Measurements from ENCODE around the gene STXBP1.

Gene STXBP1

GRCh38 chr9:127714951-127715469 is 102.9 kb downstream of the STXBP1 start:
- DNase-seq (ENCODE audit: low read depth in 2 of 2): no peak

DNA sequence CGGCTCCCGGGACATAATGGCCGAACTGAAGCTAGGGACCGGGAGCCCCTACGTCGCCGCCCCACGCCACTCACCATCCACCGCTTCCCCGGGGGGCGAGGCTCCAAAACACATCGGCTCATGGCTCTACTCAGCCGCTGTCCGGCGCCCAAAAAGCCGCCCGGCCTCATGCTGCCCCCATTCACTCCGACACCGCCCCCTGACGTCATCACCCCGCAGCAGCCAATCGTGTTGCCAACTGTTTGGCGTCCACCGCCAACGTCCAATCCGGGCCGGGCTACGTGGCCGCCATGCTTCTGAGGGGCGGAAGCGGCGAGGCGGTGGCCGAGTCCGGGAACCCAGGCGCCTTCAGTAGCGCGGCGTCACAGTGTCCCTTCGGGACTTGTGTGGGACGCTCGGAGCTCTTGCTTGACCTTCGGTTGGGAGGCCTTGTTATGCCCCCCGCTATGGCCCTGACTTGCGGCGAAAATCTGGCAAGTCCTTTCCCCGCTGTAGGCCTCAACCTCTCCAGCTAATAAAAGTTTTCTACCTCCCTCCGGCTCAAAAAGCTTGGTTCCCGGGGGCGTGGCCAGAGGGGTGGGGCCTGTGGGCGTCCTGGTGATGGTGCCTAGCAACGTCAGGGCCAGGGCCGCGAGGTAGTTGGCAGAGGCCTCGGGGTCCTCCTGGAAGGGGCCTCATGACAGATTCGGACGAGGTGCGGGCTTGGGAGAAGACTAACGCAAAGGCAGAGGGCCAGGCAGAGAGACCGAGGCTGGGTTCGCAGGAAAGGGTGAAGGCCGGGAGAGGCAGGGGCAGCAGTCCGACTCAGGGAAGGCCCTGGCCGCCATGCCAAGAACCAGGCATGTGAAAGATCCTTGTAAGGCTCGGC is 103.6 kb downstream of the STXBP1 start, which contains the start of the genes PTRH1 and TTC16:
PTRH1 (minus strand) TSS at position 194 of the 868 bp plus-strand sequence; CDS start at position 170, 24 bp downstream.
TTC16 (plus strand) TSS at position 610 of the 868 bp plus-strand sequence; CDS start at position 677, 67 bp downstream.
- DNase-seq (ENCODE audit: low read depth in 2 of 2): peak; percentile 85 to 98

DNA sequence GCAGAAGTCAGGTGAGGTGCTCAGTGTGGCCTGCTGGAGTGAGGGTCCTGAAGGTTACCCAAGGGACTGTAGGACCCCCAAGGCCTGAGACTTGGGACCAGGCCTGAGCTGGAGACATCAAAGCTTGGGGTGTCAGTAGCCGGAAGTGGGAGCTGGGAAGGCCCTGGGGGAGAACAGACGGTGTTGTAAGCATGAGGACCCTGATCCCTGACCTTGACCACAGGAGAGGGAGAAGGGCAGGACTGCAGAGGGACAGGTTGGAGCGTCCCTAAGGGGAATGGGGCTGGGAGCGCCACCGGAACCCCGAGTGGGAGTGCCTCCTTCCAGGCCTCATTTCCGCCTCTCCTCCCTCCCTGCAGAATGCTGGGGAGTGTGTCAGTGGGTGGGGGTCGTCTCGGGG is 104.3 kb downstream of the STXBP1 start:
- no peak for DNase-seq (ENCODE audit: low read depth in 2 of 2)

DNA sequence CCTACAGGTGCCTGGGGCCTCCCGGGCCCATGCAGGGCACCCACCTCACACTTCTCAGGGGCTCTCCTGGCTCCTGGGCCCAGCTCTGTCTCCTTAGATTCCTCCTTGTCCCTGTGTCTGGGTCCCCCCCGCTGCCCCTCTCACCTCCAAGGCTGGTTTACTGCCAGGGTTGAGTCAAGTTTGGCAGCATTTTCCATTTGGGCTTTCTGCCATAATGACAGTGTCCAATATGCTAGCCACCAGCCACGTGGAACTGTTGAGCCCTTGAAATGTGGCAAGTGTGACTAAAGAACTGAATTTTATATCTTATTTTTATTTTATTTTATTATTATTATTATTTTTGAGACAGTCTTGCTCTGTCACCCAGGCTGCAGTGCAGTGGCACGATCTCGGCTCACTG is 105.7 kb downstream of the STXBP1 start:
- DNase-seq (ENCODE audit: low read depth in 2 of 2): no peak

GRCh38 chr9:127720031-127720864 is 108.2 kb downstream of the STXBP1 start:
- DNase-seq (ENCODE audit: low read depth in 2 of 2): no peak

DNA sequence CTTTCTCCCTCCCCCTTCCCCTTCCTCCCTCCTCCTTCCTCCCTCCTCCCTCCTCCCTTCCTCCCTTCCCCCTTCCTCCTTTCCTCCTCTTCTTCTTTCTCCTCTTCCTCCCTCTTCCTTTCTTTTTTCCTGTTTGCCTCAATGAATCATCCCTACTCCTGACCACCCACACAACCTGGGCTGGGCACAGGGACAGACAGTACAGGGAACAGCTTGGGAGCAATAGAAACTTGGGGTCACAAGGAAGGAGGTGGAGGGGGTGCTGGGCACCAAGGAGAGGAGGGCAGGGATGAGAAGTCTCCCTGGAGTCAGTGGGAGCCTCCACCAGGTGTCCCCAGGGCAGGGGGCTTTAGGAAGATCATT is 108.8 kb downstream of the STXBP1 start:
- no peak for DNase-seq (ENCODE audit: low read depth in 2 of 2)

DNA sequence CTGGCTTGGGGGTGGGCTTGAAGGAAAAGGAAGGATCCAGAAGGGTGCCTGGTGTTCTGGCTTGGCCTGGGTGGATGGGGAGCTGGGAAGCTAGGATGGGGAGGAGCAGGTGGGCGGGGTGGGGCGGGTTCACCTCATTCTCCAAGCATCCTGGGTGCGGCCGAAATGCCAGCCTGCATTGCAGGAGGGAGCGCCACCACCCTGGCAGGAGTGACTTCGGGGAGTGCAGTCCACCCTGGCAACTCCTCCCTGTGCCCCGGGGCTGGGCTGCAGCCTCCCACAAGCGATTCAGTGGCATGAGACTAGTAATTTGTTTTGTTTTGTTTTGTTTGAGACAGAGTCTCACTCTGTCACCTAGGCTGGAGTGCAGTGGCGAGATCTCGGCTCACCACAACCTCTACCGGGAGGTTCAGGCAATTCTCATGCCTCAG is 109.3 kb downstream of the STXBP1 start:
- no peak for DNase-seq (ENCODE audit: low read depth in 2 of 2)

- DNase-seq (ENCODE audit: low read depth in 2 of 2): no peak
Observed at GRCh38 chr9:127722055-127722745, 110.1 kb downstream of the STXBP1 start.

- DNase-seq (ENCODE audit: low read depth in 2 of 2): no peak
Observed at GRCh38 chr9:127723013-127723412, 110.9 kb downstream of the STXBP1 start.

DNA sequence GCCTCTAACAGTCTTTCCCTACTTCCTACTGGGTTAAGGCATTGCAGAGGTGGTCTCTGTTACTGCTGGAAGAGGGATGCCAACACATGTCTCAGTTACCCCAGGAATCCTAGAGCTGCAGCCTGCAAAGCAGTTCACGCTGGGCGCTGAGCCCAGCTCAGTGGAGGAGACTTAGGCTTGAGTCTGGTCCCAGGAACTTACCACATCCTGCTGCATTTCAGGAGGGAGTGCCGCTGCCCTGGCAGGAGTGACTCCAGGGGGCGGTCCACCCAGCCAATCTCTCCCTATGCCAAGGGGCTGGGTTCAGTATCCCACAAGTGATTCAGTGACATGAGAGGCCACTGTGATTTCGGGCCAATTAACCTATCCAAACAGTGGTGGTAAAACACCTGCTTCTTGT is 111.4 kb downstream of the STXBP1 start:
- DNase-seq (ENCODE audit: low read depth in 2 of 2): no peak

DNA sequence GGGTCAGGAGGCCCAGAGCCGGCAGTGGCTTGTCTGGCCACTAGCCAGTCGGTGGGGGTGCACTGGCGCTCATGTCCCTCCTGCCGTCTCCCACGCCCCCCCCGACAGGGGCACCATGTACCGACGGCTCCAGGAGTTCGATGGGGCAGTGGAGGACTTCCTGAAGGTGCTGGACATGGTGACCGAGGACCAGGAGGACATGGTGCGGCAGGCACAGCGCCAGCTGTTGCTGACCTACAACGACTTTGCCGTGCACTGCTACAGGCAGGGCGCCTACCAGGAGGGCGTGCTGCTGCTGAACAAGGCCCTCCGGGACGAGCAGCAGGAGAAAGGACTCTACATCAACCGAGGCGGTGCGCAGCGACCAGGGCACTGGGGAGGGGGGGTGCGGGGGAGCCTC is 111.9 kb downstream of the STXBP1 start:
- DNase-seq (ENCODE audit: low read depth in 2 of 2): no peak

DNA sequence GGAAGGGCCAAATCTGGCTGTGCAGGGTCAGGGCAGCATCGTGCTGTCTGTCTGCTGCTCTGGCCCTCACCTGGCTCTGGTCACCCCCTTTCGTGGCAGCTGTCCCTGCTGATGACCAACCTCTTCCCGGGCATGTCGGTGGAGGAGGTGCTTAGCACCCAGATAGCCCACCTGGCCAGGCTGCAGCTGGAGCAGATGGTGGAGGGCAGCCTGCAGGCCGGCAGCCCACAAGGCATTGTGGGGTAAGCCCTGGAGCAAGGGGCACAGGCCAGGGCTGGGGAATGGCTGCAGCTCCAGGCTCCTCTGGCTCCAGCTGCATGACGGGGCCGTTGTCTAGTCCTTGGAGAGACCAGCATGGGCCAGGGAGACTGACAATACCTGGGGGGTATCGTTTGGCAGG is 114.8 kb downstream of the STXBP1 start:
- no peak for DNase-seq (ENCODE audit: low read depth in 2 of 2)

DNA sequence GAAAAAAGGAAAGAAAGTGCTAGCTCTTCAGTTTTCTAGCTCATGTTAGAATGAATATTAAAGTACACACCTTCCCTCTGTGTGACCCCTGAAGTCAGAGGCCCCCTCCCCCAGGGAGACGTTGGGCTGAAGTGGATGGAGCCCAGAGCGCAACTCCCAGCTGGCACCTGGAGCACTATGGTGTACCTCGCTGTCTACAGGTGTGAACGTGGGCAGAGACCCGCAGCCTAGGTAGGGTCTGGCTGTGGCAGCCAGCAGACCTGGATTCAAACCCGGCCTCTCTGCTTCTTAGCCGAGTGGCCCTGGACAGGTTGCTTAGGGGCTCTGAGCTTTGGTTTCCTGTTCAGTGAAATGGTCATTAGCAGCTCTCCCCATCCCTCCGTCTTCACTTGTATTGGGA is 116.7 kb downstream of the STXBP1 start:
- DNase-seq (ENCODE audit: low read depth in 2 of 2): no peak

- no peak for DNase-seq (ENCODE audit: low read depth in 2 of 2)
Observed at GRCh38 chr9:127729522-127730256, 117.6 kb downstream of the STXBP1 start.

DNA sequence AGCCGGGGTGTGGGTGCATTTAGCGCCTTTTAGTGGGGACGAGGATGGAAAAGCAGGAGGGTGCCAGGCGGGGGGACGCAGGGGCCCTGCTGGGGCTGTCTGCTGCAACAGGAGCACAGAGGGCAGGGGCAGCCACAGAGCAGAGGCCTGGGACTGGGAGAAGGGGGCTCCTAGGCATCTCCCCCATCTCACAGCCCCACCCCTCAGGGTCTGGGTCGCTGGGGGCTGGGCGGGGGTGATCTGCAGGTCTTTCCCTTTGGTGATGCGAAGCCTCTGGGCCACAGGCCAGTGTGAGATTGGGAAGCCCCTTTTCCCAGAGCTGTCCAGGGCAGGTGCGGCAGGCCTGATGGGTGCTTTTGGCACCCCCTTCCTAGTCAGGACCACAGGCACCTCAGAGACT is 118.2 kb downstream of the STXBP1 start:
- no peak for DNase-seq (ENCODE audit: low read depth in 2 of 2)

DNA sequence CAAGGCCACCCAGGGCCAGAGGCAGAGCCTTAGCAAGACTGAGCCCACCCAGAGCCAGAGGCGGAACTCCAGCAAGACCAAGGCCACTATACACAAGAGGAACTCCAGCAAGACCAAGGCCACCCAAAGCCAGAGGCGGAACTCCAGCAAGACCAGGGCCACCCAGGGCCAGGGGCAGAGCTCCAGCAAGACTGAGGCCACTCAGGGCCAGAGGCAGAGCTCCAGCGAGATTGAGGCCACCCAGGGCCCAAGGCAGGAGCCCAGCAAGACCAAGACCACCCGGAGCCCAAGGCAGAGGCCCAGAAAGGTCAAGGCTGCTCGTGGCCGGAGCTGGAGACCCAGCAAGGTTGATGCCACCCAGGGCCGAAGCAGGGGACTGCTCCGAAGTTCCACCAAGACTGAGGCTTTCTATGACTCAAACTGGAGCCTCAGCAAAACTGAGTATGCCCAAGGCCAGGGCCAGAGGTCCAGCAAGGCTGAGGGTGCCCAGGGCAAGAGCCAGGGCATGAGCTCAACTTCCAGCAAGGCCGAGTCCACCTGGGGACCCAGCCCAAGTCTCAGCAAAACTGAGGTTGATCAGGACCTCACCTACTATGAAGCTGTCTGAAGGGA is 118.8 kb downstream of the STXBP1 start:
- DNase-seq (ENCODE audit: low read depth in 2 of 2): no peak

DNA sequence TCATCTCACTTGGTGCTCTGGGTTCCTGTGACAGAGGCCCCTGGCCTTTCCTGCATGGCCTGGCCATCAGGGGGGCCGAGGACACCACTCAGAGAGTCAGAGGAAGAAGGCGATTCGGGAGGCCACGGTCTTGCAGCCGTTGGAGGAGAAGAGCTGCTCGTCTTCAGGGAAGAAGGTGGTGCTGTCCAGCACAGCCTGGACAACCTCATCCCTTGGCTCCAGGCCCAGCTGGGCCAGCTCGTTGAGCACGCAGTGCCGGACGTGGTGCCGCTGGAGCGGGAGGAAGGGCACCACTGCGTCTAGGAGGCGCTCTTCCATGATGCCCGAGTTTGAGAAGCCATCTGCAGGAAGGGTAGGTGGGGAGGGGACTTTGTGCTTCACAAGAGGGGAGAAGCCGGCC is 119.9 kb downstream of the STXBP1 start:
- DNase-seq (ENCODE audit: low read depth in 2 of 2): no peak

DNA sequence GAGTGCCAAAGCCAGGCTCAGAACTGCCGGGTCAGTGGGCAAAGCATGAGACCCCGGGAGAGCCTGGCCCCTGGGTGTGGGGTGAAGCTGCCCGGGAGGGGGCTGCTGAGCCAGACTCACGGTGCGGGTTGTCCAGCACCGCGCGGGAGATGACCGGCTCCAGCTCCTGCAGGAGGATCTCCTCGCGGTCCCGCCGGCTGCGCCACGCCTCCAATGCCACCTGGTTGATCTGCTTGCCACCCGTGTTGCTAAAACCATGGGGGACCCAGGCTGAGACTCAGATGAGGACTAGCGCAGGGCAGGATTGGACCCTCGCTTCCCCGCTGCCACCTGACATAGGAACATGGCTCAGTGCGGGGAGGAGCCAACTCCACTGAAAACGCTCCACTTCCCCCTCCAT is 120.4 kb downstream of the STXBP1 start:
- DNase-seq (ENCODE audit: low read depth in 2 of 2): no peak

DNA sequence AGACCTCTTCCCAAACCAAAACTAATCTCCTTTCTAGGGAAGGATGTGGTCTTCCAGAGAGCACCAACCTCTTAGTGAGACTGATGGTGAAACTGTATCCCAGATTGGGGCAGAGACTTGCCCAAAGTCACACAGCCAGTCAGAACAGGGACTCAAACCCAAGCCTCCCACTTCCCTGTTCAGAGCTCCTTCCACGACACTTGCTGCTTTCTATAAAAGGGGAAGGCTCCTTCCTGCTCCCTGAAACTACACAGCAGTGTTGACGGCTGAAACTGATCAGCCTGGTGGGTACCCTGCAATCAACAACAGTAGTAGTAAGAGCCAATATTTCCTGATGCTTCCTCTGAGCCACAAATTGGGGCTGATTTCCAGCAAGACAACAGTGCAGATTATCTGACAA is 121.5 kb downstream of the STXBP1 start:
- DNase-seq (ENCODE audit: low read depth in 2 of 2): no peak

DNA sequence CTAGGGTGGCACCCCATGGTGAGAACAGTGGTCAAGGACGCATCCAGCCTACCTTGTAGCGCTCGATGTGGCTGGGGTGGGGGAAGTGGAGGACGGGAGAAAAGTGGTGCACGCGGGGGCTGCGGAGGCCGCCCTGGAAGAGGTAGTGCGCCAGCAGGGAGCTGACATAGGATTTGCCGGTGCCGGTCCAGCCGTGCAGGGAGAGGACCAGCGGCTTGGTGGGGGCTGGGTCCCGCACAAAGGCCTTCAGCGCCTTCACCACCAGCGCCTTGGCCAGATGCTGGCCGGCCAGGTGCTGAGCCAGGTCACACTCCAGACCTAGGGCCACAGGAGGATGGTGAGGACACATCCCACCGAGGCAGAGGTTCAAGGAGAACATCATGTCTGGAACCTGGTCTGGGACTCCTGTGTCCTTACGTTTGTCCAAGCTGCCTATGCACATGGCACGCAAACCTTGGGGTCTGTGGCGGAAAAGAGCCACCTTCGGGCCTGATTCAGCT is 122.2 kb downstream of the STXBP1 start:
- DNase-seq (ENCODE audit: low read depth in 2 of 2): no peak

Data from stimulated activated CD4-positive, alpha-beta T cell treated with anti-CD3 and anti-CD28 coated beads, Interleukin-1b, Interleukin-23, amount 100 ng/mL, for 1 hour (primary cell).